Midbrain (tissue), 1 donor: ENCODE measurements around the gene GNAQ.
"Not testable (repeated sequence)": the region's sequence is repeated elsewhere in the genome, so short reads cannot be mapped to it uniquely, and the experiment has no call there.

Experiments
- DNase-seq: peaks from one replicate; lab custom pipeline; 2025; lab: John Stamatoyannopoulos, UW

The GNAQ gene

DNA sequence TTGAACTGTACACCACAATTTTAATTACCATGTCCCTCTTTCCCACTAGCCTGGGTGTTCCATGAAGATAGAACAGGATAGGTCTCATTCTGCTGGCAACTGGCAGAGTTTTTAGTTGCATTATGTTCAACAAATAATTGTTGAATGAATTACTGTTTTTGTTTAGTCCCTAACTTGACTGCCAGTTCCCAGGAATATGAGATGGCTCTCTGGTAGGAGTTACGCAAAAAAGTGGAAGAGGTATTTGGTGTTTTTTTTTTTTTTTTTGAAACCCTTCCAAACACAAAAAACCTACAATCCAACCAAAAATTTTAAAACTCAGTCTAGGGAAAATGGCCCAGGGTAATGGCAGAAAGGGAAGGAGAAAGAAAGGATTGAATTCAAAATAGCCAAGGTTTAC is 153.6 kb downstream of the GNAQ start:
- DNase-seq: no peak

DNA sequence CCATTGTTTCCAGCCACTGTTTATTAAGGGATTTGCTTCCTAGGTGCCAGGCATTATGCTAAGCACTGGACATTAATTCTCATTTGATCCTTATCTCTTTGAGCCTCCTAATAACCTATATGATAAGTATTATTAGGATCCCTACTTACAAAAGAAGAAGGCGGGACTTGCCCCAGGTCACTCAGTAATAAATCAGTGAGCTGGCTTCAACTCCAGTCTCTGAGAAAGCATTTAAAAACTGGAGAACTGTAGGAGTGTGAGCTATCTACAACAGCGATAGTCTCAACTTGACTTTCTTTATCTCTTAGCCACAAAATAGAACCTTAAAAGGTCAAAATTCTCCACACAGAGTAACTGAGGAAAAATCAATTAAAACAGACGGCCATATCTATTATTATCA is 155.0 kb downstream of the GNAQ start:
- DNase-seq: no peak

DNA sequence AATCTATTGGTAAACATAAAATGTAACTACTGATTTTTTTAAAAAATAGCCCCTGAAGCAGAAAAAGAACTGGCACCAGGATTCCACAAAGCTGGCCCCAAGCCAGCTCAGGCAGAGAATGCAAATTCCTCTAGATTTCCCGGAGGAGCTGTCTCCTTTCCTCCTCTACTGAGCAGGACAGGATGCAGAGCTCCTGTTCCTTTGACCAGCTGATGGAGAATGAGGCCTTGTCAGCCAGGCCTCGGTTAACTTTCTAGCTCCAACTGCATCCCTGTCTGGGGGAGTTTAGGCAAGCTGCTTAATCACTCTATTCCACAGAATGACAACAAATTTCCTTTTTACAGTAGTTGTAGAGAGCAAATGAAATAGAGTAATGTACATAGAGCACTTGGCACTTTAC is 155.5 kb downstream of the GNAQ start:
- DNase-seq: no peak

DNA sequence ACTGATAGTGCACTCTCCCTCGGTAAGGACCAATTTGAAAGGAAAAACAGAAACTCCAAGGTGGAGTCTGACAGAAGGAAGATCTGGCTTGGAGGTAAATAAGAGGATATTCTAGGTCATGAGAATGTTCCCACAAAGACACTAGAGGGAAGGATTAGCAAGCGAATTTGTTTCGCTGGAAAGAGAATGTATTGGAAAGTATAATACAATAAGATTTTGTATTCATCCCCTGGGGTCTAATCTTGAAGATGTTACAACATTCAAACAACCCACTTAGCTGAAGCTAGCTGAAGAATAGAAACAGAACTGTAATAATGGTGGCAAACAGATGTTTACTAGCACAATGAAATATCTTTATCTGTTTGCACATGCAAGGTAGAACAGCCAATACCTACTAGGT is 158.7 kb downstream of the GNAQ start:
- DNase-seq: no peak

DNA sequence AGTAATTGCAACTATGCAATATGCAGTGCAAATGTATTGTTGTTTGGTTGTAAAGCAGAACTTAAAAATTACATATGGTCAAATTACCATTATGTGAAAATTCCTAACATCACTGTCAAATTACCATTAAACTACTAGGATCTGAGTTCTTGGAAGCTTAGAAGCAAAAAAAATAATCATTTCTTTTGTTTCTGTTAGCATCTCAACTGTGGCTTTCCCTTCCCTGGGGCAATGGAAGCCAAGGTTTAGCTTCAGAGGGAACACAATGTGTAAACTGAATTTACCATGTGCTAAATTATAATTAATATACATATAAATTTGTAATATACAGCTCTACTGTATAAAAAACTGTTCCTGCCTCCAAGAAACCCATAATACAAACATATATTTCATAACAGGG is 159.4 kb downstream of the GNAQ start:
- no peak for DNase-seq

DNA sequence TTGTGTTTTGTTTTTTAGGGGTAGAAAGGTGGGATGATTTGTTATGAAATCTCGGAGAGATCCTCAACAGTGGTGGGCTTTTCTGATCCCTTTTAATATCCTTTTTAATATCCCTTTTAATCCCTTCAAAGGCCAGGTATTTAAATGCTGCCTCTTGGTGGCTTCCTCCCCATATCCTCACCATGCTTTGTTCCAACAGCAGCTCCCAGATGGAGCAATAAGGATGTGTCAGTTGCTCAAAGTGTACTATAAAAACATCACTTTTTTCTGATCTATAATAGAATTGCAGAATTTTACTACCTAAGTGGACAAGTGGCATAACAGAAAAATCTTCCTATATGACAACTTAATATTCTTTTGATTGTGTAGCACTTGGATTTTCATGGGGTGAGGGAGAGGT is 160.1 kb downstream of the GNAQ start:
- DNase-seq: no peak

DNA sequence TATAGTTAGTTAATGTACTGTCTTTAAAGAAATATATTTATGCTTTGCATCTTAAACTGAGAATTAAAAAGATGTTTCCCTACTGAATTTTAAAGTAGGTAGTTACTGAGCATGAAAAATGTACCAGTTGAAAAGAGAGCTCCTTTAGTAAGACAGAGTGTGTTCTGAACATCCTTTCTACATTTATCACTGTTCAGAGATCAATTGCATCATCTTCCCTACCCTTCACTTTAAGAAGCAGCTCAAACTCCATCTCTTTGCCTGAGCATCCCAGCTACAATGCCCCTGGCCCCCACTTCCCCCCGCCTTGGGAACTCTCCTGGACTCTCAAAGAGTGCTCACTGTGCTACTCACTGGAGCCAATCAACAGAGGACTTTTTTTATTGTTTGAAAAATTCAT is 164.7 kb downstream of the GNAQ start:
- no peak for DNase-seq

DNA sequence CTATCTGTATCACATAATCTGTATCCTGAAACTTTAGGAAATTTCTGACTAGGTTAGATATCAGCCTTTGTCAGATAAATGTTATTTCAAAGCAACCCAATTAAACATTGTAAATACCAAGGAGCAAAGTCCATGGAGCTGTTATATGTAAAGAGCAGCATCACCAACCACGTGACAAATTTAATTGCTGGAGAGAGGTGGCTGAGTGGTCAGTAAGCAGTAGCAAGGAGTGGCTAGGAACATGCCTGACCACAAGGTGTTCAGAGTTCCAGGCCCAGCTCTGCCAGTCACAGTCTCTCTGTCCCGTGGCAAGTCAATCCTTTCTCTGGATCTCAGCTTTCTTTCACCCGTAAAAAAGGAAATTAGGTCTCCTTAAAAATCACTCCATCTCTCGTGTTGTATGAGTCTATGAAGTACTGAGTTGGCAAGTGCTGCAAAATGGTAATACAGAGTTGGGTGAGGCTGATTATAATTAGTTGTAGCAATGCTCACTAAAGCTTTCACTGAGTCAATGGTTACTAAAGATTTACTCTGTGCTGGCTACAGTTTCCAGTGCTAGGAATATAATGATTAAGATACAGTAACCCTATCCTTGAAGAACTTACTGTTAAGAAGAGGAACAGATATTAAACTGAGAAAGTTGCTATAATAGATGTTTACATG is 166.1 kb downstream of the GNAQ start:
- DNase-seq: no peak

DNA sequence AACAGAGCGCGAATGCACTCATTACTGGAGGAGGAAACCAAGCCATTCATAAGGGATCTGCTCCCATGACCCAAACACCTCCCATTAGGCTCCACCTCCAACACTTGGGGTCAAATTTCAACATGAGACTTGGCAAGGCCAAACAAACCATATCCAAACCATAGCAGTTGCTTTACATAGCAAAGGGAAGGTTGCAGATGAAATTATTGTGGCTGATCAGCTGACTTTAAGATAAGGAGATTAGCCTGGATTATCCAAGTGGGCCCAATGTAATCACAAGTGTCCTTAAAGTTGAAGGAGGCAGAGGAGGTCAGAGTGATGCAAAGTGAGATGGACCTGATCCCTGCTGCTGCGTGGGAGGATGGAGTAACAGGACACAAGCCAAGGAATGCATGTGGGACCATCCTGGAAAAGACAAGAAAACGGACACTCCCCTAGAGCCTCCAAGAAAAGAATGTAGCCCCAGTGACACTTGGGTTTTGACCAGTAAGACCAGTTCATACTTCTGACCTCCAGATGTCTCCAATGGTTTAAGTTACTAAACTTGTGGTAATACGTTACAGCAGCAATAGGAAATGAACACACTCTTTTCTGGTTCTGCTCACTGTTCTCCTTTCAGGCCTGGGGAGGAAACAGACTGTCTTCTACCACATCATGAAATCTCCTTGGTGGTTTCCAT is 167.3 kb downstream of the GNAQ start:
- DNase-seq: no peak

DNA sequence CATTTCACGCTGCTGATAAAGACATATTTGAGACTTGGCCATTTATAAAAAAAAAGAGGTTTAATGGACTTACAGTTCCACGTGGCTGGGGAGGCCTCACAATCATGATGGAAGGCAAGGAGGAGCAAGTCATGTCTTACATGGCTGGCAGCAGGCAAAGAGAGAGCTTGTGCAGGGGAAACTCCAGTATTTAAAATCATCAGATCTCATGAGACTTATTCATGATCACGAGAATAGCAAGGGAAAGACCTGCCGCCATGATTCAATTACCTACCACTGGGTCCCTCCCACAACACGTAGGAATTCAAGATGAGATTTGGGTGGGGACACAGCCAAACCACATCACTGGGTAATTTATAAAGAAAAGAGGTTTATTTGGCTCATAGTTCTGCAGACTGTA is 168.0 kb downstream of the GNAQ start:
- not testable (repeated sequence) for DNase-seq

DNA sequence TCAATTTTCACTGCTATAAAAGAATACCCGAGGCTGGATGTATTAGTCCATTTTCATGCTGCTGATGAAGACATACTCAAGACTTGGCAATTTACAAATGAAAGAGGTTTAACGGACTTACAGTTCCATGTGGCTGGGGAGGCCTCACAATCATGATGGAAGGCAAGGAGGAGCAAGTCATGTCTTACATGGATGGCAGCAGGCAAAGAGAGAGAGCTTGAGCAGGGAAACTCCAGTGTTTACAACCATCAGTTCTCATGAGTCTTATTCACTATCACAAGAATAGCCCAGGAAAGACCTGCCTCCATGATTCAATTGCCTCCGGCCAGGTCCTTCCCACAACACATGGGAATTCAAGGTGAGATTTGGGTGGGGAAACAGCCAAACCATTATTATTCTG is 170.7 kb downstream of the GNAQ start:
- not testable (repeated sequence) for DNase-seq

DNA sequence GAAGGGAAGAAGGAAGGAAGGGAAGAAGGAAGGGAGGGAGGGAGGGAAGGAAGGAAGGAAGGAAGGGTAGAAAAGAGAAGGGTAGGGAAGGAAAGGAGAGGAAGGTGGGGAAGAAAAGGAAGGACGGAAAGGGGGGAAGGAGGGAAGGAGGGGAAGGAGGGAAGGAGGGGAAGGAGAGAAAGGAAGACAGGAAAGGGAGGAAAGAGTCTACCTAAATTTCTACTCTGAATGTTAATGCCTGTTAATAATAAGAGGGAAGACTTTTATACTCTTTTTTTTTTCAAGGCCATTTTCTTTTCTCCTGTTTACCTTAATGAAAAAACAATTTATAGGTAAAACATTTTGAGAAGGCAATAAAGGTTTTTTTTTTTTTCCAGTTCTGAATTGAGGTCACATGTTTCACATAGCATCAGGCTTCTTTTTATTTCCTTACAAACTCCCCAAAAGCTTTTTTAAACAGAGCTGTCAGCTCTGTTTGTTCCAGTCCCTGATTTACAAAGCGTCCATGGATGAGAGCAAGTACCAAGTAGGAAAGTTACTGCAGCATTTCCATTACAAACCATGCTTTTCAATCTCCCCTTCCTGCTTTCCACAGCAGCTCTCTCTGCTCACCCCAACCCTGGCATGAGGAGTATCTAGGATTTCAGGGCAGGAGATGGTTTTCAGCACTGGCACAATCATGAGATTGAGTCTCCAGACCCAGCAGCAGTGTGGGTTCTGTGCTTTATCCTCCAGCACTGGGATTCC is 173.9 kb downstream of the GNAQ start:
- DNase-seq: no peak

DNA sequence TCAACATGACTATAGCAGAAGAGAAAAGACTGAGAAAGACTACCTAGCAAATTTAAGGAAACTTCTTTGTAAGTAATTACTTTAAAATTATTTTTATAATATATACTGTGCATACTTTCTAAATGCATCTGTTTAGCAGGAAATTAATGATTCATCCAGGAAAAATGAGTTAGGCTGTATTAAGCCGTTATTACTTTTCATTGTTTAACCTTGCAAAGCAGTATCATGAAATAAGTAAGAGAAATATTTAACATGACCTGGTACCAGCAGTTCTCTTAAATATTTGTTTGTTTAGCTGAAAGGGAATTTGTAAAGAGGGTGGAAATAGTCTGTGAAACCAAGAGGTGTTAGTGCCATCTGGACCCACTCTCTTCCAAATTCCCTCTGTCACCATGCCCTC is 175.0 kb downstream of the GNAQ start:
- no peak for DNase-seq

DNA sequence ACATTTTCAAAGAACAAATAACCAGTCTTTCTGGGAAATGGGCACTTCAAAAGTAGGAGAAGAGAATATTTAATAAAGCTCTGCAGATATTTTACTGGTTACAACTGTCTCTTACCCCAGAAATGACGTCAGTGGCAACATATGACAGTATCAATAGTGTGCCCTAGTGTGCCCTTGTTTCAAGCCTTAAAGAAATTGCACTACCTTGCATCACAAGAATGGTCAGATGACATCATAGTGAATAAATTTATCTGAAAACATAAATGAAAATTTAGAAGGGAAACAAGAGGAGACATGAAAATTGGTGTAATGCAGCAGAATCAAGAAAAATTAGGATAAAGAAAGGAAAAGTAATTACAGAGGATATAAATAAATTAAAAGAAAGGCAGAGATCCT is 176.7 kb downstream of the GNAQ start:
- no peak for DNase-seq

DNA sequence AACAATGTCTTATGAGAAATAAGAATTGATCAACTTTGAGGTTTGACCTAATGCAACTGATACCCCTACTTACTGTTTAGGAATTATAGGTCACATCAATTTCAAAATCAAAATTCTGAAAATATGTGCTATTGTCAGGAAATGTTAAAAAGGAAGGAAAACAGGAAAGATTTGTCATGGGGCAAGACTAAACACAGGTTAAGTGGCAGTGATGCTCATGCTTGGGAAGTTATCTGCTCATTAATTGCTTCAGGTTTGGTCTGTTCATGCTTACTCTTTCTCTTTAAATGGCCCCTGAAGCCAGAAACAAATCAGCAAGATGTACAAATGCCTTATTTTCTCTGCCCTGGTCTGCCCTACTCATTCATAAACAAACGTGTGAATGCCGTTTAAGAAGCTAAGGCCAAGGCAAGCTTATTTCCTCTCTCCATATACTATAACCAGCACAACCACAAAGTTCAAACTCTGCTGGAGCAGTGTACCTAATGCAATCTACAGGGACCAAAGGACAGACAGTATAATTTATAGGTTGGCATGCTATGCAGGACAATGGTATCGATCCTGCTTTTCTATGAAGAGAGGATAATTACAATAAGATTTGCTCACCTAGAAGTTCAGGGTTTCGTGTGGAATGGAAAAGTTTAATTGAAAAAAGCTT is 177.2 kb downstream of the GNAQ start:
- no peak for DNase-seq

DNA sequence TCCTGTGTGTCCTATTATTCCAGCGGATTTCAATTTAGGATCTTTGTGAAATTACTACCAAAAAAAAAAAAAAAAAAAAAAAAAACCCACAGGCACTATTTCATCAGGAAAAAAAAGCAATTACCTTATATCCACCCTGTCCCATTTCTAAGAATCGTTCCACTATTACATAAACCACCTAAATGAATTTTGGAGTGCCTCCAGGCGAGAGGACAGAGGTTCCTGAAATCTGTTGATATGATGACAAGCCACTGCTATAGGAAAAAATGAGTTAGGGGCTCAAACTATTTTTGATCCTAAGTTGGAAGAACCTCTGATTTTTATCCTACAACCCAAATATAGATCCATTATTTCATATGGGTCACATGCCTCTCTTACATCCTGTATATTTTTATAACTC is 177.9 kb downstream of the GNAQ start:
- no peak for DNase-seq

DNA sequence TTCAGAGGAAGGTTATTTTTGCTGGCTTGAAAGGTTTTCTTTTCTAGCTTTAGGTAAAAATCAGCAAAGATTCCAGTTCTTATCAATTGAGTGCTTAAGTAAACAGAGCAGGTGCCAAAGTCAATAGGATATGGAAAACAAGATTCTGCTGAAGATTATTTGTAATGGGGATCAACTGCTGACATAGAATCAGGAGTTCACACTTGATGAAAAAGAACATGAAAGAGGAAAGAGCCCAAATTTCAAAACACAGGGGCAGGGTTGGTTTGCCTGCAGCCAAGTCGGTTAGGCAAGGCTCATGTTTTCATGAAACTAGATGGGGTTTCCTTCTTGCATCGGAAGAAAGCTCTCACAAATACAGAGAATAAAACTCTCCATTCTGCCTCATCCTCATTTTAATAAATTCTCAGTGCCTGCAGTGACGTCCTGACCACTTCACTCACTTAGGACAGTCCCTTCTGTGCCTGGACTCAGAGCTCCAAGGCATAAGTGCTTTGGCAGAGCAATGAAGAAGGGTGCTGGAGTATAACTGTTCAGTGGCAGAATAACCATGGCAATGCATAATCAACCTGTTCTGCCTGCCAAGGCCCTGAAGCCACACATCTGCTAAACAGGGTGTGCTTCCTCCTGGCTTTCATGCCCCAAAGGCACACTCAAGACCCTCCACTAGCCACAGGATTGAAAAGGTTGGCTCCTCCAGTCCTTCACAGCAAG is 179.6 kb downstream of the GNAQ start:
- DNase-seq: no peak

DNA sequence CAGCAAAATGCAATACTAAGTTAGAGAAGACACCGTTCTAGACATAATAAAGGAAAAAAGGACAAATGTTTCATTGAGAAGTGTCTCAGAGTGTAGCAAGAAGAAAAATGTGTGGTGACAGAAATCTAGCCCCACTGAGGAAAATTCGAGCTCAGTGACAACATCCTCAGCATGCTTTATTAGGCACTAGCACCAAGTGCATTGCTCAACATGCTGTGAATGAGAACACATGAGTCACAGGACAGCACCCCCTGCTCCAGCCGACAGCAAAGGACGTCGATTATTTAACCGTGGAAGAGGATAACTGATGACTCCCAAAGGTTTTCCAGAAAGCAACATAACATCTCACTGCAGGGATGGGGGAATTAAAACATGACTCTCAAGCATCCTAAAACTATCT is 182.7 kb downstream of the GNAQ start:
- peak; percentile 46 for DNase-seq

DNA sequence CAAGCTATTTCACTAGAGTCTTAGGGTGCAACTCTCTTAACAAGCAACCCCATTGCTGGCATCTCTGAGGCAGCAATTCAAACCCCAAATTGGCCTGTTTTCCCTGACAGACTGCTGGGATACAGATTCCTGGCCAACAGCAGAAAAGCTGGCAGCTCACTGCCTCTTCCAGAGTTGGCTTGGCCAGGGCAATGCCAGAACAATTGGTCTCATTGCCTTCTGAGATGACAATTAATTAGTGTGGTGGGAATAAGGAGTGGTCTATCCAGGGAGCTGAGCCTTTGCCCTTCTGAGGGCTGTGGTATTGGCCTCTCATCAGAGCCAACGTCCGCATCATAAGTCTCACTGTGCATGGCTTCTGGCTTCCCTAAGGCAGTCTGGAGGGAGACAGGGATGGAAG is 183.2 kb downstream of the GNAQ start:
- DNase-seq: peak; percentile 64

DNA sequence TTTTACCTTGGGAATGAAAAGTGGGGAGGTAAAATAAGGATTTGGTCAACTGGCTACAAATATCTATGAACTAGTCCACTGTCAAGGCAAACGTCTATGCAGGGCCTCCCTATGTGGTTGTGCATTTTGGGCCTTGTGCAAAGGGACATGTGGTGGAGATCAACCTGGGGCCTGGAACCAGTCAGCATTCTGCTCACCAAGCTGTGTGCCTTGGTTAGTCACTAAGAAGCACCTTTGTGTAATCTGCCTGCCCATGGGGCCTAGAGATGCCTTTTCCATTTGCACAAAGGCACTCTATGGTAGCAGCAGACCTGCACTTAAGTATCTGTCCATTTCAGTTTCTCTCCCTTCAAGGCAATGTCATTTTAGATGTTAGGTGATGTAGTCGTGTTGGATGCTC is 184.0 kb downstream of the GNAQ start:
- DNase-seq: no peak

DNA sequence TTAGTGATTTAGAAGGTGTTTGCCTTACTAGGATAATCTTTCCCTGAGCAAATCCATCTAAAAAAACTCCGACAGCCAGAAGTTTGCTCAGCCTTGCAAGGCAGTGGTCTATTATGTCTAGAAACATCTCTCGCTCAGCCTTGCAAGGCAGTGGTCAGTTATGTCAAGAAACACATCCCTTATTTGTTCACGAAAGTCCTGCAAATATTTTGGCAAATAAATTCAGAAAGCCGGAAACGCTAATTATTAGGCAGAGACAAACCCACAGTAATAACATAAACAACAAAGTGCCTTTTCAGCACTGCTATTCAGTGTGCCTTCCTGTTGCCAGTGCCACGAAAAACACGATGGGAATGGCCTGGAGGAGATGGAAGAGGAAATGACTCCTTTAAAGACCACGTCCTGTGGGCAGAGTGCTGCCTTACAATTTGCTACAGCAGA is 184.5 kb downstream of the GNAQ start:
- DNase-seq: no peak

DNA sequence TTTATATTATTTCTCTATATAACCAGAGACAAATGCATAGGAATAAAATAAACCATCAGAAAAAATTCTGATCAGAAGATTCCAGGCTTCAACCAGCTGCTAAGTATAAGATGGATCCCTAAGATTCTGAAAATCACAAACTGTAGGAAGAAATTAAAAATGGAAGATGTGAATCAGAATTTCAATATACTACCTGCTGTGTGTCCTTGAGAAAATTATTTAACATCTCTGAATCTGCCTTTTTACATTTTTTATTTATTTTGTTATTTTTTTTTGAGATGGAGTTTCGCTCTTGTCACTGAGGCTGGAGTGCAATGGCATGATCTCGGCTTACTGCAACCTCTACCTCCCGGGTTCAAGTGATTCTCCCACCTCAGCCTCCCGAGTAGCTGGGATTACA is 187.2 kb downstream of the GNAQ start:
- no peak for DNase-seq
